ENCODE measurements around the gene MAJIN.
A peak's percentile ranks its signal among the peaks of the same experiment; 100 is the strongest.
"Not testable (repeated sequence)": the region's sequence is repeated elsewhere in the genome, so short reads cannot be mapped to it uniquely, and the experiment has no call there.

The MAJIN gene

DNA sequence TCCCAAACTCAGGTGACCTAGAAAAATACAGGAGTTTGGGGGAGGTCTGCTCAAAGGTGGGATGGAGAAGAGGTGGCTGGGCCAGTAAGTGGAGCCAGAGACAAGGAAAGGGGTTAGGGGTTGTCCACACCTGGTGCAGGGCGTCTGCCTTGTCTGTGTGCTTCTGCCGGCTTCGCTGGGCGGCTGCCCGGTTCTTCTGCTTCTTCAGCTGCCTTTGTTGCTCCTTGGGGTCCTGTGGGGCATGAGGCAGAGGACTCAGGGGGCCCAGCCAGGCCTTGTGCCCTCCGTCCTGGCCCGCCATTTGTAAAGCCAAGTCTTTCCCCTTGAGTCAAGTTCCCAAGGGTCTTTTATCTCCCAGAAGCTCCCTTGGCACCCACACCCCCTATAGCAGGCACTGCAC is 22.4 kb upstream of the MAJIN start:
- TF ChIP-seq CTCF (conservative IDR thresholded peaks at IDR 0.05; ENCODE audit: control insufficient read depth, insufficient read depth, low read depth, low read length): no peak
- H3K4me3 ChIP-seq (ENCODE audit: control insufficient read depth, low read depth, low read length): no peak overlapping the region
- no peak for DNase-seq (ENCODE audit: low read depth)

- peak; percentile 4 for DNase-seq (ENCODE audit: low read depth)
- no peak overlapping the region for H3K4me3 ChIP-seq (ENCODE audit: control insufficient read depth, low read depth, low read length)
- no peak for TF ChIP-seq CTCF (conservative IDR thresholded peaks at IDR 0.05; ENCODE audit: control insufficient read depth, insufficient read depth, low read depth, low read length)
These were observed 18.5 kb upstream of the MAJIN start for GRCh38 chr11:64990222-64990923.

GRCh38 chr11:64989416-64989815 is 17.5 kb upstream of the MAJIN start:
- H3K4me3 ChIP-seq (ENCODE audit: control insufficient read depth, low read depth, low read length): no peak overlapping the region
- no peak for DNase-seq (ENCODE audit: low read depth)
- no peak for TF ChIP-seq CTCF (conservative IDR thresholded peaks at IDR 0.05; ENCODE audit: control insufficient read depth, insufficient read depth, low read depth, low read length)

DNA sequence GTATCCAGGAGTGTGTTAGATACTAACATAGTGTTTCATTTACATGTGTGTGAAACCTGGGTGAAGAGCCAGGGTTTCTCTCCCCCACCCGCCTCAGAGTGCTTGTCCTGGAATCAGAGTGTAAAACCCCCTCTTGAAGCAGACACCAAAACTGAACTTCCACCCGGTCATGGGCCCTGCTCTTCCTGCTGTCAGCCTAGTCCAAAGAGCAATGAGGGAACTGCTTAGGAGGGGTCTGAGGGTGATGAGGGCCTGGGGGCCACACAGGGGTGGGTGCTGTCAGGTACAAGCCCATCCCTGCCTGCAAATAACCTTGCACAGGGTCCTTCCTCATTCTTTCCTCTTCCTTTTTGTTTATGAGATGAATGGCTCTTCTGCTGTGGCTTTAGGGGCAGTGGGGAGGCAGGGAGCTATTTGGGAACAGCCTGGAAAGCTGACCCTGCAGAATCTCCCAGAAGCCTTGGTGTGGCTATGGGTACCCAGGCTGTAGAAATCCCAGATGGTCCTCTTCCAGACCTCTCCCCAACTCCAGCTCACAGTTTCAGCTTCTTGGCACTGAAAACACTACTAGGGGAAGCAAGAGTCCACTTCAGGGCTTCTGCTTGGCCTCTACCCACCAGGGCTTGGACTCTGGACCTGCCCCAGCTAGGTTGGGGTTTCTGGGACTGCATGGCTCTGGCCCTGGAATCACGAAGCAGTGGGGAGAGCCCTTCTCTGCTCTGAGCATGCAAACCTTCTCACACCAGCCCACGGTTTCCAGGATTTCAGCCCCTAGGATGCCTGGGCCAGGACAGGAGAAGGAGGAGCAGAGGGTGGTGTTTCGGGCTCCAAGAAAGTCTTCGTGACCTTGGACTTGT is 16.3 kb upstream of the MAJIN start:
- H3K4me3 ChIP-seq (ENCODE audit: control insufficient read depth, low read depth, low read length): no peak overlapping the region
- TF ChIP-seq CTCF (conservative IDR thresholded peaks at IDR 0.05; ENCODE audit: control insufficient read depth, insufficient read depth, low read depth, low read length): no peak
- no peak for DNase-seq (ENCODE audit: low read depth)

GRCh38 chr11:64983339-64983738 is 11.4 kb upstream of the MAJIN start:
- H3K4me3 ChIP-seq (ENCODE audit: control insufficient read depth, low read depth, low read length); DNase-seq (ENCODE audit: low read depth): not testable (repeated sequence)

GRCh38 chr11:64976651-64977050 is 4.7 kb upstream of the MAJIN start:
- H3K4me3 ChIP-seq (ENCODE audit: control insufficient read depth, low read depth, low read length): no peak overlapping the region
- TF ChIP-seq CTCF (conservative IDR thresholded peaks at IDR 0.05; ENCODE audit: control insufficient read depth, insufficient read depth, low read depth, low read length): no peak
- DNase-seq (ENCODE audit: low read depth): no peak

DNA sequence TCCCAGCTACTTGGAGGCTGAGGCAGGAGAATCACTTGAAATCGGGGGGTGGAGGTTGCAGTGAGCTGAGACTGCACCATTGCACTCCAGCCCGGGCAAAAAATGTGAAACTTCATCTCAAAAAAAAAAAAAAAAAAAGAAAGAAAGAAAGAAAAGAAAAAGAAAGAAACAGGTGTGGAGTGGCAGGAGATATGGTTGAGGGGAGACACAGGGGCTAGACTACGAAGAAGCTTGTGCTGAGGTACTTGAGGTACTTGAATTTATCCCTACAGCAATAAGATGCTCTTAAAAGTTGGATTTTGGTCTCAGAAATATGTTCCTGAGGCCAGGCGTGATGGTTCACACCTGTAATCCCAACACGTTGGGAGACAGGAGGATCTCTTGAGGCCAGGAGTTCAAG is 2.2 kb upstream of the MAJIN start:
- no peak for TF ChIP-seq CTCF (conservative IDR thresholded peaks at IDR 0.05; ENCODE audit: control insufficient read depth, insufficient read depth, low read depth, low read length)
- H3K4me3 ChIP-seq (ENCODE audit: control insufficient read depth, low read depth, low read length): no peak overlapping the region
- DNase-seq (ENCODE audit: low read depth): no peak

All from fibroblast of mammary gland (primary cell).